Keratinocyte (primary cell): ENCODE measurements around the gene MGAT5. TPM values are rescaled to one million over a fixed set of nuclear protein-coding genes. Genes with fewer than 3 reads are reported as not detected.

ENCODE experiments used
- DNase-seq: peaks from one replicate; pipeline ENCODE4 v3.0.0-alpha.2; 2011; ENCODE audit warnings: low read depth, missing footprints, low spot score
- FAIRE-seq: peaks from 2 replicates; lab custom pipeline; 2011; peaks lifted over from hg19 to GRCh38; lab: Jason Lieb, UNC
- H2AFZ ChIP-seq: 2 replicates; pipeline ENCODE4 v1.6.0; 2012; ENCODE audit warnings: low read length, control low read depth, inconsistent platforms; ENCODE audit not compliant: control insufficient read depth
- H3K27ac ChIP-seq: 2 replicates; pipeline ENCODE4 v1.5.1; 2011; ENCODE audit warnings: low read length; ENCODE audit not compliant: control insufficient read depth, insufficient read depth
- H3K27me3 ChIP-seq: 3 replicates; pipeline ENCODE4 v1.6.0; 2011; ENCODE audit warnings: low read length; ENCODE audit not compliant: control insufficient read depth, insufficient read depth; ENCODE audit errors: extremely low read depth
- H3K36me3 ChIP-seq, 2 experiments: 2 replicates in 1 of 2; 3 replicates in 1 of 2; pipeline ENCODE4 v1.5.1; 2011; ENCODE audit warnings: low read length in 2 of 2, mild to moderate bottlenecking in 1 of 2; ENCODE audit not compliant: control insufficient read depth in 2 of 2, insufficient read depth in 2 of 2; ENCODE audit errors: extremely low read depth in 1 of 2
- H3K4me1 ChIP-seq: 3 replicates; pipeline ENCODE4 v1.5.1; 2011; ENCODE audit warnings: low read length; ENCODE audit not compliant: control insufficient read depth, insufficient read depth; ENCODE audit errors: extremely low read depth
- H3K4me2 ChIP-seq: 3 replicates; pipeline ENCODE4 v1.6.0; 2011; ENCODE audit warnings: low read depth, low read length; ENCODE audit not compliant: control insufficient read depth, insufficient read depth; ENCODE audit errors: extremely low read depth
- H3K4me3 ChIP-seq, 3 experiments: fragments of 200-600 bp in 1 of 3; sonication (generic) in 1 of 3; 2 replicates in 2 of 3; 3 replicates in 1 of 3; pipeline ENCODE4 v1.5.1; 2011 to 2016; ENCODE audit warnings: low read length in 3 of 3, mild to moderate bottlenecking in 3 of 3, control low read depth in 2 of 3, inconsistent platforms in 1 of 3, low read depth in 1 of 3, mixed read lengths in 1 of 3, mixed run types in 1 of 3, moderate library complexity in 1 of 3; ENCODE audit not compliant: control insufficient read depth in 2 of 3, insufficient read depth in 2 of 3; ENCODE audit errors: extremely low read depth in 1 of 3
- H3K79me2 ChIP-seq: 2 replicates; pipeline ENCODE4 v1.6.0; 2012; ENCODE audit warnings: low read length; ENCODE audit not compliant: control insufficient read depth, insufficient read depth
- H3K9ac ChIP-seq: 3 replicates; pipeline ENCODE4 v1.6.0; 2011; ENCODE audit warnings: low read length; ENCODE audit not compliant: control insufficient read depth, insufficient read depth; ENCODE audit errors: extremely low read depth
- H3K9me1 ChIP-seq: 3 replicates; pipeline ENCODE4 v1.6.0; 2011; ENCODE audit warnings: low read length; ENCODE audit not compliant: control insufficient read depth, insufficient read depth; ENCODE audit errors: extremely low read depth
- H3K9me3 ChIP-seq: 2 replicates; pipeline ENCODE4 v1.5.1; 2012; ENCODE audit warnings: low read depth, low read length; ENCODE audit not compliant: control insufficient read depth
- H4K20me1 ChIP-seq: 3 replicates; pipeline ENCODE4 v1.6.0; 2011; ENCODE audit warnings: low read length; ENCODE audit not compliant: control insufficient read depth, insufficient read depth; ENCODE audit errors: extremely low read depth
- EZH2 ChIP-seq: IDR thresholded peaks from one replicate; pipeline ENCODE4 v1.6.1; 2012; ENCODE audit warnings: inconsistent platforms, mild to moderate bottlenecking, low read length, moderate library complexity
- dilution Hi-C: fragments of 300-500 bp; cut with MboI; formaldehyde crosslinking; loops from one replicate; pipeline ENCODE4 v1.7.0; 2020; ENCODE audit warnings: low sequenced_read_pairs; ENCODE audit not compliant: extremely low pct_ligation_motif_present
- polyA plus RNA-seq, 5 experiments: library from polyadenylated mRNA; depleted of rRNA in 3 of 5; stranded (reverse) in 3 of 5; stranded (forward) in 1 of 5; unstranded in 1 of 5; fragments of >200 nt; gene quantifications; 1 replicate in 1 of 5; 2 replicates in 3 of 5; 3 replicates in 1 of 5; pipeline versions ENCODE4 v1.2.1 to v1.2.3, GENCODE V29; 2011 to 2012; ENCODE audit warnings: missing spikeins in 2 of 5, low read depth in 1 of 5, low replicate concordance in 1 of 5
- TF ChIP-seq, protein P1 (sequence below), 3 experiments: IDR thresholded peaks in 1 of 3; conservative IDR thresholded peaks in 1 of 3; optimal IDR thresholded peaks in 1 of 3; 2 replicates in 2 of 3; 3 replicates in 1 of 3; pipeline versions ENCODE3 to v1.5.1; 2011; ENCODE audit warnings: low read length in 3 of 3, mild to moderate bottlenecking in 3 of 3, moderate library complexity in 2 of 3, control low read depth in 1 of 3, inconsistent platforms in 1 of 3; ENCODE audit not compliant: insufficient read depth in 2 of 3; ENCODE audit errors: extremely low read depth in 1 of 3

MGAT5 gene
- polyA plus RNA-seq, 1 donor (not counting 4 experiments of a cell fraction or from before 2014, with no cell fraction given), result 23.0 TPM

GRCh38 chr2:134405611-134406081 lies 151.8 kb downstream of the MGAT5 start:
- dilution Hi-C loops, result no loop called here
- Histone ChIP-seq H3K9me3 (no peaks in the 10 kb centered on the region), H2AFZ (no peak overlapping the region), H3K27me3 (no peaks in the 10 kb centered on the region), H3K79me2 (no peaks in the 10 kb centered on the region), H3K4me1 (peaks cover 38% of the 10 kb centered on the region), H3K4me2 (peak overlapping the region; percentile 75), H3K27ac (peak overlapping the region; percentile 95), H3K9me1 (no peaks in the 10 kb centered on the region), H4K20me1 (no peaks in the 10 kb centered on the region), H3K4me3 (no peak overlapping the region), H3K36me3 (peaks cover 2% of the 10 kb centered on the region in 2 experiments), H3K9ac (peak overlapping the region; percentile 63)
- DNase-seq (peak; percentile 71), FAIRE-seq (peak; percentile 80)
- no peak for TF ChIP-seq EZH2
- TF ChIP-seq, protein P1, sequence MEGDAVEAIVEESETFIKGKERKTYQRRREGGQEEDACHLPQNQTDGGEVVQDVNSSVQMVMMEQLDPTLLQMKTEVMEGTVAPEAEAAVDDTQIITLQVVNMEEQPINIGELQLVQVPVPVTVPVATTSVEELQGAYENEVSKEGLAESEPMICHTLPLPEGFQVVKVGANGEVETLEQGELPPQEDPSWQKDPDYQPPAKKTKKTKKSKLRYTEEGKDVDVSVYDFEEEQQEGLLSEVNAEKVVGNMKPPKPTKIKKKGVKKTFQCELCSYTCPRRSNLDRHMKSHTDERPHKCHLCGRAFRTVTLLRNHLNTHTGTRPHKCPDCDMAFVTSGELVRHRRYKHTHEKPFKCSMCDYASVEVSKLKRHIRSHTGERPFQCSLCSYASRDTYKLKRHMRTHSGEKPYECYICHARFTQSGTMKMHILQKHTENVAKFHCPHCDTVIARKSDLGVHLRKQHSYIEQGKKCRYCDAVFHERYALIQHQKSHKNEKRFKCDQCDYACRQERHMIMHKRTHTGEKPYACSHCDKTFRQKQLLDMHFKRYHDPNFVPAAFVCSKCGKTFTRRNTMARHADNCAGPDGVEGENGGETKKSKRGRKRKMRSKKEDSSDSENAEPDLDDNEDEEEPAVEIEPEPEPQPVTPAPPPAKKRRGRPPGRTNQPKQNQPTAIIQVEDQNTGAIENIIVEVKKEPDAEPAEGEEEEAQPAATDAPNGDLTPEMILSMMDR (optimal IDR thresholded peaks at IDR 0.05 in 1 of 3, IDR thresholded peaks at IDR 0.05 in 1 of 3, conservative IDR thresholded peaks at IDR 0.05 in 1 of 3; ENCODE audit: extremely low read depth in 1 of 3, insufficient read depth in 2 of 3, low read length in 3 of 3), result no peak

DNA sequence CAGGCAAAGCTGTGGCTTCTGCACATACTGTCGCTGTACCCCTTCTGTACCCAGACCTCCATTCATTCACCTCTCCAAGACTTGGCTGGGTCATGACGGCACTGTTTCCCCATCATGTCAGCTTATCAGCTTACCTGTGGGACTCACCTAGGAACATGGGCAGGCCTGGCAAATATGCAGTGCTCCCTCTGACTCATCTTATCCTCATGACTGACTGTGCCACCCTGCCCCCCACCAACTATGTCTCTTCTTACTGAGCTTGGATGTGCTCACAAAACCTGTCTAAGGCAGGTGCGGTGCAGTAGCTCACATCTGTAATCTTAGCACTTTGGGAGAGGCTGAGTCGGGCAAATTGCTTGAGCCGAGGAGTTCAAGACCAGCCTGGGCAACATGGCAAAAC lies 152.4 kb downstream of the MGAT5 start:
- no peaks in the 10 kb centered on the region for H4K20me1 ChIP-seq
- DNase-seq (peak; percentile 87), FAIRE-seq (peak; percentile 89)
- no peaks in the 10 kb centered on the region for H3K9me1 ChIP-seq
- H3K4me2 ChIP-seq, result peak overlapping the region; percentile 75
- H2AFZ ChIP-seq, result no peak overlapping the region
- TF ChIP-seq, protein P1 (optimal IDR thresholded peaks at IDR 0.05 in 1 of 3, IDR thresholded peaks at IDR 0.05 in 1 of 3, conservative IDR thresholded peaks at IDR 0.05 in 1 of 3; ENCODE audit: extremely low read depth in 1 of 3, insufficient read depth in 2 of 3, low read length in 3 of 3), result no peak
- no peak for TF ChIP-seq EZH2
- dilution Hi-C loops, result no loop called here
- peak overlapping the region; percentile 63 for H3K9ac ChIP-seq
- H3K36me3 ChIP-seq, result peaks cover 2% of the 10 kb centered on the region in 2 experiments
- no peaks in the 10 kb centered on the region for H3K79me2 ChIP-seq
- H3K4me1 ChIP-seq, result peaks cover 36% of the 10 kb centered on the region
- peak overlapping the region in 1 of 3 experiments; percentile 18 for H3K4me3 ChIP-seq
- peak overlapping the region; percentile 95 for H3K27ac ChIP-seq
- no peaks in the 10 kb centered on the region for H3K27me3 ChIP-seq
- no peaks in the 10 kb centered on the region for H3K9me3 ChIP-seq
